Left ventricle myocardium inferior (tissue), 1 donor: ENCODE results near the gene KIF13A. TPM values are rescaled to one million over a fixed set of nuclear protein-coding genes. Genes with fewer than 3 reads are reported as not detected.

ENCODE experiments used
- DNase-seq: peaks from one replicate; pipeline ENCODE4 v3.0.0-alpha.2; 2020
- H3K27ac ChIP-seq: fragments of 200-600 bp; replicated peaks from 2 replicates; pipeline ENCODE4 v1.8.0; 2021
- H3K27me3 ChIP-seq: fragments of 200-600 bp; 2 replicates; pipeline ENCODE4 v1.8.0; 2021; ENCODE audit warnings: low read depth
- H3K36me3 ChIP-seq: fragments of 200-600 bp; 2 replicates; pipeline ENCODE4 v1.8.0; 2021
- H3K4me1 ChIP-seq: fragments of 200-600 bp; 2 replicates; pipeline ENCODE4 v1.8.0; 2021
- H3K4me3 ChIP-seq: fragments of 200-600 bp; 2 replicates; pipeline ENCODE4 v1.8.0; 2021; ENCODE audit warnings: mild to moderate bottlenecking, moderate library complexity
- H3K9me3 ChIP-seq: fragments of 200-600 bp; replicated peaks from 2 replicates; pipeline ENCODE4 v1.8.0; 2021
- CTCF ChIP-seq: fragments of 200-600 bp; IDR thresholded peaks from 2 replicates; pipeline ENCODE4 v1.8.0; 2021; ENCODE audit warnings: antibody characterized with exemption, mild to moderate bottlenecking, borderline replicate concordance
- intact Hi-C: fragments of 100-400 bp; cut with micrococcal nuclease; formaldehyde crosslinking; loops from one replicate; pipeline ENCODE4 v1.11.0; 2022
- total RNA-seq: library from RNA; stranded (reverse); fragmentation: NEBNext Ultra II Directional; extraction: Animal tissue kit (Norgen Biotek cat#: 25700); gene quantifications from one replicate; pipeline ENCODE4 v1.2.1, GENCODE V29; 2021
- donor health status: DM: no; HTN: yes; CAD: no; lungs with severe emphysema.

Gene KIF13A
- total RNA-seq, 1 donor from 2014 or later: 85.7 TPM

- H3K4me1 ChIP-seq: no peaks in the 10 kb centered on the region
- intact Hi-C loops: no loop called here
- H3K27me3 ChIP-seq: no peaks in the 10 kb centered on the region
- no peak overlapping the region for H3K4me3 ChIP-seq
- no peaks in the 10 kb centered on the region for H3K9me3 ChIP-seq
- no peak for DNase-seq
- no peak overlapping the region for H3K27ac ChIP-seq
- no peak for TF ChIP-seq CTCF
- peaks cover 100% of the 10 kb centered on the region for H3K36me3 ChIP-seq
These were observed 202.2 kb downstream of the KIF13A start for GRCh38 chr6:17785094-17785787.

GRCh38 chr6:17780061-17780460 lies 207.4 kb downstream of the KIF13A start:
- TF ChIP-seq CTCF: no peak
- no peaks in the 10 kb centered on the region for H3K9me3 ChIP-seq
- H3K4me3 ChIP-seq: no peak overlapping the region
- DNase-seq: no peak
- intact Hi-C loops: no loop called here
- H3K27me3 ChIP-seq: no peaks in the 10 kb centered on the region
- H3K36me3 ChIP-seq: peaks cover 99% of the 10 kb centered on the region
- H3K27ac ChIP-seq: peak overlapping the region; percentile 4
- no peaks in the 10 kb centered on the region for H3K4me1 ChIP-seq

GRCh38 chr6:17771609-17772008 lies 215.8 kb downstream of the KIF13A start:
- H3K9me3 ChIP-seq: no peaks in the 10 kb centered on the region
- DNase-seq: no peak
- H3K27me3 ChIP-seq: no peaks in the 10 kb centered on the region
- no peak for TF ChIP-seq CTCF
- peaks cover 96% of the 10 kb centered on the region for H3K36me3 ChIP-seq
- intact Hi-C loops: no loop called here
- H3K4me3 ChIP-seq: no peak overlapping the region
- H3K27ac ChIP-seq: no peak overlapping the region
- H3K4me1 ChIP-seq: no peaks in the 10 kb centered on the region

- peaks cover 92% of the 10 kb centered on the region for H3K36me3 ChIP-seq
- no peaks in the 10 kb centered on the region for H3K9me3 ChIP-seq
- no peaks in the 10 kb centered on the region for H3K4me1 ChIP-seq
- H3K27ac ChIP-seq: no peak overlapping the region
- intact Hi-C loops: no loop called here
- no peak overlapping the region for H3K4me3 ChIP-seq
- no peak for TF ChIP-seq CTCF
- H3K27me3 ChIP-seq: no peaks in the 10 kb centered on the region
- no peak for DNase-seq
These were observed 218.6 kb downstream of the KIF13A start for GRCh38 chr6:17768881-17769280.

DNA sequence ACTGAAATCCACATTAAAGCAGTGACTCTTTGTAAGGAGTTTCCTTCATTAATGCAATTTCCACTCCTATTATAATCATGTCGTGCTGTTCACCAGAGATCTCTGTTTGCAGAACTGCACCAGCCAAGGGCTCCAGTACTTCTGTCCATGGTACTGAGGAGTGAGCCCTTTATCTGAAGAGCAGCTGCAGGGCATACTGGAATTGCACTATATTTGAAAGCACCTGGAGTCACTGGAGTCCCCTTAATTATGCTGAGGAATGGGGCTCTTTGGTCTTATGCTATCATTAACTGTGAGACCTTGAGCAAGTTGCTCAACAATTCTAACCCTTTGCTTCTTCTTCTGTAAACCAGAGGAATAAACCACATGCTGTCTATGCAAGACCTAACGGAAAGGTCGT lies 219.0 kb downstream of the KIF13A start:
- intact Hi-C loops: no loop called here
- Histone ChIP-seq H3K9me3 (no peaks in the 10 kb centered on the region), H3K4me1 (no peaks in the 10 kb centered on the region), H3K27me3 (no peaks in the 10 kb centered on the region), H3K27ac (no peak overlapping the region), H3K36me3 (peaks cover 92% of the 10 kb centered on the region), H3K4me3 (no peak overlapping the region)
- DNase-seq: no peak
- no peak for TF ChIP-seq CTCF
